GM10266 (cell line): Measurements from ENCODE around the gene ZNF493.

Experiments
- DNase-seq: peaks from one replicate; pipeline ENCODE4 v3.0.0; 2012; ENCODE audit errors: extremely low spot score
- CTCF ChIP-seq: IDR thresholded peaks from 2 replicates; pipeline ENCODE4 v1.5.1; 2012; ENCODE audit warnings: mild to moderate bottlenecking, low read depth; ENCODE audit not compliant: control insufficient read depth, insufficient read depth; ENCODE audit errors: missing control alignments

ZNF493 gene

GRCh38 chr19:21434516-21434915 lies 37.6 kb downstream of the ZNF493 start:
- no peak for TF ChIP-seq CTCF
- DNase-seq: no peak

DNA sequence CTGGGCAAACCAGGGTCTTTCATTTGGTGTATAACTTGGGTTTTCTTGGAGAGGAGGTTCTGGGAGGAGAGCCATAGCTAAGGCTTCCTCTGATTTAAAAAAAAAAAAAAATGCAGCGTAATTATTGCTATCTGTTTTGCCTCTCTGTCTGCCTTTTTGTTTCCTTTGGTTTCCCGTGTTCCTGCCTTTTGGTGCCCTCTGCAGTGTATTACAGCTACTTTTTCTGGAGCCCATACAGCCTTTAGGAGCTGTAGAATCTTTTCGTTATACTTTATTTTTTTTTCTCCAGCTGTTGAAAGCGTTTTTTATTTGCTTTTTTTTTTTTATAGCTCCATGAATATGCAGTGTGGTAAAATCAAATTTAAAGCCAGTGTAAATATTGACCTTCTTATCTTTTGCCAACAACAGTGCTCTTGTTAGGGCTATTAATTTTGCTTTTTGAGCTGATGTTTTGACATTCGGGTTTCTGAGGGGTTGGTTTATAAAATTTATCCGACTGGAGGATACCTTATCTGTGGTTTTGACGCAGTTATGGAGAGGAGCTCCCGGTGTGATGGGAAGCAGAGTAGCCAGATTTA lies 38.1 kb downstream of the ZNF493 start:
- no peak for DNase-seq
- TF ChIP-seq CTCF: no peak

- DNase-seq: no peak
Measured at GRCh38 chr19:21439201-21439751, 42.3 kb downstream of the ZNF493 start.

GRCh38 chr19:21440321-21440720 lies 43.4 kb downstream of the ZNF493 start:
- DNase-seq: no peak
- TF ChIP-seq CTCF: no peak

More at GRCh38 chr19:21439201-21439751, 42.3 kb downstream of the ZNF493 start:
- no peak for TF ChIP-seq CTCF

DNA sequence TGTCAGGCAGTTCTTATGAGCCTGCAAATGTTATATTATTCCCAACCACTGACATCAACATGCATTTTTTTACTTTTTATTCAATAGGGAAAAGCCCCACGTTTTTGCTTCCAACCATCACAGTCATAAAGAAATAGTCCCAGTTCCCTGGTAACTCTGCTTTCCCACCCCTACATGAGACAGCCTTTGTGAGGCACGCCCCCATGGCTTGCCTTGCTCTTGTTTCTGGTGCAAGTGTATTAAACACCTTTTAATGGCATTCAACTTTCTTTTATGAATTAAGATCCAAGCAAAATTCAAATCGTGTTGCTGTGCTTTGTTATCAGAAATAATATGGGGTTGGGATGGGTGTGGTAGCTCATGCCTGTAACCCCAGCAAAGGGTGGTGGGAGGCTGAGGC lies 54.3 kb downstream of the ZNF493 start:
- TF ChIP-seq CTCF: no peak
- no peak for DNase-seq

- DNase-seq: no peak
- no peak for TF ChIP-seq CTCF
Measured at GRCh38 chr19:21454901-21455300, 58.0 kb downstream of the ZNF493 start.

GRCh38 chr19:21460686-21461085 lies 63.8 kb downstream of the ZNF493 start:
- DNase-seq: no peak

More at GRCh38 chr19:21460686-21461085, 63.8 kb downstream of the ZNF493 start:
- TF ChIP-seq CTCF: no peak
